Stimulated activated CD4-positive, alpha-beta T cell treated with anti-CD3 and anti-CD28 coated beads, TNF-alpha, amount 100 ng/mL, for 24 hours (primary cell): ENCODE measurements around the gene NBPF9.
A peak's percentile ranks its signal among the peaks of the same experiment; 100 is the strongest.
"Not testable (repeated sequence)": the region's sequence is repeated elsewhere in the genome, so short reads cannot be mapped to it uniquely, and the experiment has no call there.

Experiments
- DNase-seq, 3 experiments: peaks; one replicate each; pipeline ENCODE4 v3.0.0-alpha.2; 2020; ENCODE audit warnings: low read depth in 3 of 3

NBPF9 gene

GRCh38 chr1:149103109-149104081 lies at the start of gene NBPF9:
Gene NBPF9, minus strand, starts transcription at chr1:149103551. Its CDS starts 21,412 bp downstream, at chr1:149082139.
- peak in 2 of 3 experiments; percentile 7 to 49 for DNase-seq

DNA sequence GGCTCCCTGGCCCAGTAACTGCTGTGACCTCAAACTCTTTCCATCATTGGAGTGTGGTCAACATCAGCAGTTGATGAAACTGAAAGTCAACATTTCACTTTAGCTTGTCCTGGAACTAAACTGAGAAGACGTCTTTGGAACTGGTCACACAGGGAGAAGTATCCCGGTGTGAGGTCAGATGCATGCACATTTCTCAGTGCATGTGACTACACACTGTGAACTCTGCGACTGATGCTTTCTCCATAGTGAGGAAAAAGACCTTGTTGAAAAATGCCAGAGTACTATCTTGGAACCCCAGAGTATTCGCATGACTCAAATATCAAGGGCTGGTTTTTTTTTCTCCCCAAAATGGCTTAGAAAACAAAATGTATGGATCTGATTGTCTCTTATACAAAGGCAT lies 46.6 kb upstream of the NBPF9 start:
- DNase-seq, result not testable (repeated sequence)

GRCh38 chr1:149137585-149137984 lies 34.2 kb upstream of the NBPF9 start:
- DNase-seq, result not testable (repeated sequence)

- DNase-seq, result not testable (repeated sequence)
These were observed 27.6 kb upstream of the NBPF9 start for GRCh38 chr1:149130938-149131337.

GRCh38 chr1:149129245-149129644 lies 25.9 kb upstream of the NBPF9 start:
- not testable (repeated sequence) for DNase-seq

DNA sequence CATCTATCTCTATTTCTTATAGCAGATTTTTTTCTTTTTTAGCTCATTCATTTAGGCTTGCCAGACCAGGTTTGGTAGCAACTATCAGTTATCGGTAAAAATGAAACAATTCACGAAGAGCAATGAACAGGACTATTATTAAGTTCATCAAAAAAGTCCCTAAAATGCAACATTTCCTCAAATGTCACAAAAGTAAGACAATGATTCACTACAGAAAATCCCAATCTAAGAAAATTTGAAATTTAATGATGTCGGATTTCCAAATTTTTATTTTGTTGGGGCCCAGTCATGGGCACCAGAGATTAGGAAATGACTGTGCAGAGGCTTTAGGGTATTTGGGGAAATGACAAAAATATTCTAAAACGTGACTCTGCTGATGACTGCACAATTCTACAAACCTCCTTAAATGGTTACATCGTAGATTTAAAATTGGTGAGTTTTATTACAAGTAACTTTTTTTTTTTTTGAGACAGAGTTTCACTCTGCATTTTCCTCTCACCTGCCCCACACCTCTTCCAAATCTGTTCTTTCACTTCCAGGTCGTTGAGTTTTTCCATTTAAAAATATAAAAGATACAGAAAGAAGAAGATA lies 23.3 kb upstream of the NBPF9 start:
- not testable (repeated sequence) for DNase-seq

GRCh38 chr1:149123948-149124926 lies 20.9 kb upstream of the NBPF9 start:
- not testable (repeated sequence) for DNase-seq

DNA sequence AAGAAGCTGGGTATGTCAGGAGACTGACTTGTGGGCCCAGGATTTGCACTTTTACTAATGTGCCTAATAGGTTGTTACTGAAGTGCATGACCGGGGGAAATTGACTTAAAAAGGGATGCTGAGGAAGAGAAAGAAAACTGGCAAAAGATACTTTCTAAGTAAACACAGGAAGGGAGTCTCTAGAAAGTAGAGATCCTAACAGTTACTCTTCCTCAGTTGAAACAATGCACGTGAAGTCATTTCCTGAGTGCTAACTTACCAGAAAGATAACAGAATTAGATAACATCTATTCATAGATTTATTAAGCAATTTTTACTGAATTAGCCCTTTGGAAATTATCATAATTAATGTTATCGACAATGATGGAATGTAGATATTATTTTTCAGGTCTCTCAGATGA lies 9.5 kb upstream of the NBPF9 start:
- not testable (repeated sequence) for DNase-seq

DNA sequence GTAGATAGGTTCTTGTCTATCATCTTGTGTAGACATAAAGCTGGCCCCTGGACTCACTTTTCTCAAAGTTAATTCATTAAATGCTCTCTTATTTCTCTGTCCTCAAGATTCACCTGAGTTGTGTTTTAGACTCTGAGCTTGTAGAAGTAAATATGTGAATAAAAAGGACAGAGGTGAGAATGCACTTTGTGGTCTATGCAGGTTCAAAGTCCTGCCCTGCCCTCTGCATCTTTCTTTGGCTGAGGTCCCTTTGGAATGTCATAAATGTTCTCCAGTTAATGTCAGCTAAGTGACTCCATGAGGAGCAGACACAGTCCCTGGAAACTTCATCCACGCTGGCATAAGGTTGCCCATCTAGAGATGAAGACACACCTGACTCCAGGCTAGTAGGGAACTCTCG lies 7.0 kb upstream of the NBPF9 start:
- DNase-seq, result not testable (repeated sequence)

- DNase-seq, result peak in 1 of 3 experiments; percentile 32
These were observed 777 bp downstream of the NBPF9 start for GRCh38 chr1:149102574-149102973.

GRCh38 chr1:149098276-149098675 lies 5.1 kb downstream of the NBPF9 start:
- not testable (repeated sequence) for DNase-seq

- DNase-seq, result not testable (repeated sequence)
These were observed 10.2 kb downstream of the NBPF9 start for GRCh38 chr1:149093155-149093554.

DNA sequence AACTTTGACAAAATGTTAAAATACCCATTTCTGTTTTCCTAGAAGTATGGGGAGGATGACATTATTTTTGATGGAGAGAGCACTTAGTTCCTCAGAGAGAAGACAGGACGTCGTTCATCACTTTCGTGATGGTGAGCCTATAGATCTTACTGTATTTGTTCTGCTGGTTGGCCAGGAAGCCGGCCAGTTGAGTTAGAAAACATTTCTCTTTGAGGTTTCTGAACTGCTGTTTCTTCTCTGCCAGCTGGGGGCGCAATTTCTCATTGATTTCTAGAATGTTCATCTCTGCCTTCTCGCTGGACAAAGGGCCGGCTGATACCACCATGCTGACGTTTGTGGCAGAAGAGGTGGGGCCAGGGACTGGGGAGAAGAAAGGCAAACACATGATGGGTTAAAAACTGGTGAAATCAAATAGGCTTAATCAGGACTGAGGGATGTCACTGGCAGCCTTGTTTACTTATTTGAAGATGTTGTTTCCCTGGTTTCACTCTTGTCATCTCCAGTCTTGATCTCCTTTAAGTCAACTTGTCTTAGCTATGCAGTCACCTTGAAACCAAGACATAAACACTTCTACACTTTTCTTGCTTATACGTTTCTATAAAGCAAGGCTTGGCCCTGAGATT lies 27.7 kb downstream of the NBPF9 start:
- DNase-seq, result not testable (repeated sequence)

DNA sequence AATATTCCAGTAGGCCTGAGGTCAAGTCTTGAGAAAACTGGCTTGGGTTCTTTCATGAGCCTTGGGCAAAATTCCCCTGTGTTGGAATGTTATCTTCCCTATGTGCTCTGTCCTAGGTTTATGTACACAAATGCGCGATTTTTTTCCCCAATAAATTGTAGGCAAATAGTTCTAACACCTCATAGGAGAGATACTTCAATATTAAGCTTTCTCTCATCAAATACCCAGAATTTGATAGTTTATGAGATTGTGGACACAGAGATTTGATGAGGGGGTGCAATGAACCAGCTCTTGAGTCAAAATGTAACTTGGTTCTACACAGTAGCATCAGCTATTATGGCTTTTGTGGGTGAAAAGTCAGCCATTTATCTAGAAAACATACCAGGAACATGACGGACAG lies 38.7 kb downstream of the NBPF9 start:
- not testable (repeated sequence) for DNase-seq

DNA sequence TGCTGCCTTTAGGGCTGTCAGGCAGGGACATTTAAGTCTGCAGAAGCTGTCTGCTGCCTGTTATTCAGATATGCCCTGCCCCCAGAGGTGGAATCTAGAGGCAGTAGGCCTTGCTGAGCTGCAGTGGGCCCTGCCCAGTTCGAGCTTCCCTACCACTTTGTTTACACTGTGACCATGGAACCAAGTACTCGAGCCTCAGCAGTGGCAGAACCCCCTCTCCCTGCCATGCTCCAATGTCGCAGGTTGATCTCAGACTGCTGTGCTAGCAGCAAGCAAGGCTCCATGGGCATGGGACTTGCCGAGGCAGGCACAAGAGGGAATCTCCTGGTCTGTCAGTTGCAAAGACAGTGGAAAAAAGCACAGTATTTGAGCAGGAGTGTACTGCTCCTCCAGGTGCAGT lies 60.3 kb downstream of the NBPF9 start:
- DNase-seq, result not testable (repeated sequence)

- not testable (repeated sequence) for DNase-seq
These were observed 69.4 kb downstream of the NBPF9 start for GRCh38 chr1:149033916-149034315.

DNA sequence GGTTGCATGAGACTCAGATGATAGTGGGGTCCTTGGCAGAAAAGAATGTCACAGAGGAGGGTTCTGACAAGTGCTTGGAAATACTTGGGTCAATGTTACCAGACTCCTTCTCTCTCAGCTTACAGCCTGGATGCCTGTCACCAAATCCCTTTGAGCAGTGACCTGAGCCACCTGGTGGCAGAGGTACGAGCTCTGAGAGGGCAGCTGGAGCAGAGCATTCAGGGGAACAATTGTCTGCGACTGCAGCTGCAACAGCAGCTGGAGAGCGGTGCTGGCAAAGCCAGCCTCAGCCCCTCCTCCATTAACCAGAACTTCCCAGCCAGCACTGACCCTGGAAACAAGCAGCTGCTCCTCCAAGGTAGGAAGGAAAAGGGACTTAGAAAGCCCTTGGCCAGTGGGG lies 79.0 kb downstream of the NBPF9 start:
- DNase-seq, result not testable (repeated sequence)

- DNase-seq, result not testable (repeated sequence)
These were observed 84.8 kb downstream of the NBPF9 start for GRCh38 chr1:149018577-149018976.

GRCh38 chr1:149016626-149017025 lies 86.7 kb downstream of the NBPF9 start:
- DNase-seq, result not testable (repeated sequence)

DNA sequence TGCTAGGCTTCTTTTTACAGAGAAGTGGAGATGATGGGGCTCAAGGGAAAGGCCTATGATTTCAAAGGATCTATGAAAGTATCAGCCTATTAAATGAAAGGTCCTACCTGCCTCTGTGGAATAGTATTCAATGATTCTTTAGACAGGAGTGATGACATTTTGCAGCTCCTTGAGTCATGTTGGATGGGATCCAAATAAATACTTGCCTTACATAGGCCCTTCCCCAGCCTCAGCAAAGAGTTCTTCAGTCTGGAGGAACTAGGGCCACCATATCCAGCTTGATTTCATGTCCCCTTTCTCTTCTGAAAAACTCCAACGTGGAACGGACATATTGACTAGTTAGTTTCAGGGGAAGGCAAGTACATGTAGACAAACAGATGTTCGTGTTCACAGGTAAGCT lies 87.8 kb downstream of the NBPF9 start:
- not testable (repeated sequence) for DNase-seq

DNA sequence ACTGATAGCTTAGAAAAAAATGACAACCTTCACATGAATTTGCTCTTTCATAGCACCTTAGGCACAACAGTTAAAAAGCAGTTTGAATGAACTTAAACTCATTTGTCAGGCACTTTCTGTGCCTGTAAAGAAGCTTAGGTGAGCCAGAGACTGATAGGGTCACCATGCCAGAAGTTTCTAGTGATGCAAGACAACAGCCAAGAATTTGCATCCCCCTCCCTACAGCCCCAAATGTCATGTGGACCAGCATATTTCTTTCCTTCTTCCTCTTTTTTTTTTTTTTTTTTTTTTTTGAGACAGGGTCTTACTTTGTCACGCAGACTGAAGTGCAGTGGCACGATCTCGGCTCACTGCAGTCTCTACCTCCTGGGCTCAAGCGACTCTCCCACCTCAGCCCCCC lies 89.8 kb downstream of the NBPF9 start:
- DNase-seq, result not testable (repeated sequence)
